ENCODE data around the gene NPSR1.

- no peak for TF ChIP-seq CTCF (IDR thresholded peaks at IDR 0.05 in 4 of 5, conservative IDR thresholded peaks at IDR 0.05 in 1 of 5)
- no peak for TF ChIP-seq POLR2A (IDR thresholded peaks at IDR 0.05)
Observed at GRCh38 chr7:34850681-34851080, 192.7 kb downstream of the NPSR1 start.
